ENCODE results near the gene COL23A1.
A peak's percentile ranks its signal among the peaks of the same experiment; 100 is the strongest.

Gene COL23A1

GRCh38 chr5:178221853-178222252, 368.3 kb downstream of the COL23A1 start:
- no peak for DNase-seq (ENCODE audit: low spot score)

DNA sequence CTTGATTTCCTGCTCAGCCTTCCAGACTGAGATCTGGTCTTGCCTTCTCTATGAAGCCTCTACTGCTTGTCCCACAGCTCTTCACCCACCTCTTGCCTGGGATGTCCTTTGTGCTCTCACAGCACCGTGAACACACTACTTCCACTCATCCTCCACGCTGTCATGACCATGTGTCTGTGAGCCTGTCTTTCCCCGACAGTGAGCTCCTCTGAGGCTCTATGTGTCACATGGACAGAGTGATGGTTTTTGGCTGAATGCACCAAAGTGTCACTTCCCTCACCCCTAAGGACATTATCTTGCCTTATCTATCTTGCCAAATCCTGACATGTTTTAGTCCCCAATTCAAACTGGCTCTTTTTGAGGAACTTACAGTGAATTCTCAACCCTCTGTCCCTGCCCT, 368.9 kb downstream of the COL23A1 start:
- DNase-seq (ENCODE audit: low spot score): no peak

DNA sequence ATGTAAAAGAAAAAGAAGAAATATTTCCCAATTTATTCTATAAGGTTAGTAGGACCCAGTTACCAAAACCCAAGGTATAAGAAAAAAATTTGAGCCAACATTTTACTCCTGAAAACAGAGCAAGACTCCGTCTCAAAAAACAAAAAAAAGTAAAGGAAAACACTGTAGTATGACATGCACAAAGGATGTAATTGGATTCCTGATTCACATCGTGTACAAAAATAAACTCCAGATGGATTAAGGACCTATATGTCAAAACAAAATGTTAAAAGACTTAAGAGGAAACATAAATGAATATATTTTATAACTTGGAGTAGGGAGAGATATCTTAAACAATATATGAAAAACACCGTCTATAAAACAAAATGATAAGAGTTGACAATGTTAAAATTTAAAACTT, 371.4 kb downstream of the COL23A1 start:
- no peak for DNase-seq (ENCODE audit: low spot score)

DNA sequence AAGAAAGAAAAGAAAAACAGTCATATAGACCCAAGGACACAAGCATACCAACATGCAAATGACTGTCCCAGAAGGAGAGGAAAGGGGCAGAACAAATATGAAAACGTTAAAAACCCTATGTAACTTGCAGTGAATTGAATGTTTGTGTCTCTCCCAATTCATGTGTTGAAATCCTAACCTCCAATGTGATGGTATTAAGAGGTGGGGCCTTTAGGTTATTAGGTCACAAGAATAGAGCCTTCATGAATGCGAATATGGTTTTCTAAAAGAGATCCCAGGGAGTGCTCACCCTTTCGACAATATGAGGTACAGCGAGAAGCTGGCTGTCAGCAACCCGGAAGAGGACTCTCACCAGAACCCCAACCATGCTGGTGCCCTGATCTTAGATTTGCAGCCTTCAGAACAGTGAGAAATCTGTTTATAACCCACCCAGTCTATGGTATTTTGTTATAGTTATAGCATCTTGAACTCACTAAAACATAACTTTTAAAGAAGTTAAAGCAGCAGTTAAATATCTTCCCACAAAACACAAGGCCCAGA, 371.9 kb downstream of the COL23A1 start:
- no peak for DNase-seq (ENCODE audit: low spot score)

GRCh38 chr5:178216779-178217178, 373.4 kb downstream of the COL23A1 start:
- DNase-seq (ENCODE audit: low spot score): no peak

GRCh38 chr5:178216088-178216534, 374.1 kb downstream of the COL23A1 start:
- DNase-seq (ENCODE audit: low spot score): no peak

DNA sequence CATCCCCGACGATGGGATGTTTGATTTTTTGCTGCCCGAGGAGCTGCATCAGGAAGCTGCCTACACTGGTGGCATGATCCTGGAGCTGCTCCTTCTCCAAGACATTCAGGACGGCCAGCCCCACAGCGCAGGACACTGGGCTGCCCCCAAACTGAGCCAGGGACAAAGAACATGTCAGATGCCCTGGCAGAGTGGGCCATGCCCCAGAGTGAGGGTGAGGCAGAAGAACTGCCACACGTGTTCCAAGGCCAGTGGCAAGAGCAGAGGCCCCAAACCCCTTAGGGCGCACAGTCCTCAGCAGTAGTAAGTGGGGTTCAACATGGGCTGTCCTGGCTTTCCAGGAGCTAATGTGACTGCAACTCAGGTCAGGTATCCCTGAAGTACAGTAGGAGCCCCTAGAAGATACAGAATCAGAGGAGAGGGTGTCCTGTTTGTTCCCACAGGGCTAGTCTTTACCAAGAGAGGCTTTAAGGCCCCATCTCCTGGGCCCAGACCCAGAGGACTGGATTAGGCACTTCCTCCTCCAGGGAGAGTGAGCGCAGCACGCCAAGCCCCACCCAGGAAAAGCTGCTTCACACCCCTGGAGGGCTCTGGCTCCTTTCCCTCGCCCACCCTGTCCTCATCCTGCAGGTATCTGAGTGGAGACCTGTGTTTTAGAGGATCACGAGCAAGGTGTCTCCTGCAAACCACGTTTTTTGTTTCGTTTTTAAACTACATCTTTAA, 374.8 kb downstream of the COL23A1 start:
- no peak for DNase-seq (ENCODE audit: low spot score)

DNA sequence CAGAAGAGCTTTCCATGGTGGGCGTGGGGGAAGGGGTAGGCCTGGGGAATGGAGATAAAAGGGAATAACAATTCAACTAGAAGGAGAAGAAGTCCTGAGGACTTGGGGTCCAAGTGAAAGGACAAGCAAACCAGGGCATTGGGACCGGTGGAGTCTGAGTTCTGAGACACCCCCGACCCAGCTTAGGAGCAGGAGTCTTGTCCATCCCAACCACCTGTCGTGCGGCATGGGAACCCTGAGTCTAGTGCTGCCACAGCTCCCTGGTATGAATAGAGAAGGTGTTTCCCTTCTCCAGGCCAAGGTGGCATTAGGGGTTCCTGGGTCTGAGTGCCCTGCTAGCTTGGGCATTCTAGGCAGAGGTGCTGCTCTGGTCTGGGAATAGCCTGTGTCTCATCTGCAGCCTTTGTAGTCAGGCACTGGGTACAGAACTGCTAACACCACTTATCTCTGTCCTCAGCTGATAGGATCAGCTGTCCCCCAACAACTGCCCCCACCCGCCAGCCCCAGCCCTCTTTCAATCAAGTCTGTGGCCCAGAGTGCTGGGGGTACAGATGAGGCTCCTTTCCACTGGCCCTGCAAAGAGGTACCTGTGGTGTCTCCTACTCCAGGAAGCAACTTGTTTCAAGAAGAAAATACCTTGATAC, 375.9 kb downstream of the COL23A1 start:
- no peak for DNase-seq (ENCODE audit: low spot score)

GRCh38 chr5:178213748-178214151, 376.4 kb downstream of the COL23A1 start:
- peak; percentile 49 for DNase-seq (ENCODE audit: low spot score)

- peak; percentile 41 for DNase-seq (ENCODE audit: low spot score)
Measured at GRCh38 chr5:178213003-178213461, 377.2 kb downstream of the COL23A1 start.

GRCh38 chr5:178212241-178213002, 377.8 kb downstream of the COL23A1 start:
- no peak for DNase-seq (ENCODE audit: low spot score)

DNA sequence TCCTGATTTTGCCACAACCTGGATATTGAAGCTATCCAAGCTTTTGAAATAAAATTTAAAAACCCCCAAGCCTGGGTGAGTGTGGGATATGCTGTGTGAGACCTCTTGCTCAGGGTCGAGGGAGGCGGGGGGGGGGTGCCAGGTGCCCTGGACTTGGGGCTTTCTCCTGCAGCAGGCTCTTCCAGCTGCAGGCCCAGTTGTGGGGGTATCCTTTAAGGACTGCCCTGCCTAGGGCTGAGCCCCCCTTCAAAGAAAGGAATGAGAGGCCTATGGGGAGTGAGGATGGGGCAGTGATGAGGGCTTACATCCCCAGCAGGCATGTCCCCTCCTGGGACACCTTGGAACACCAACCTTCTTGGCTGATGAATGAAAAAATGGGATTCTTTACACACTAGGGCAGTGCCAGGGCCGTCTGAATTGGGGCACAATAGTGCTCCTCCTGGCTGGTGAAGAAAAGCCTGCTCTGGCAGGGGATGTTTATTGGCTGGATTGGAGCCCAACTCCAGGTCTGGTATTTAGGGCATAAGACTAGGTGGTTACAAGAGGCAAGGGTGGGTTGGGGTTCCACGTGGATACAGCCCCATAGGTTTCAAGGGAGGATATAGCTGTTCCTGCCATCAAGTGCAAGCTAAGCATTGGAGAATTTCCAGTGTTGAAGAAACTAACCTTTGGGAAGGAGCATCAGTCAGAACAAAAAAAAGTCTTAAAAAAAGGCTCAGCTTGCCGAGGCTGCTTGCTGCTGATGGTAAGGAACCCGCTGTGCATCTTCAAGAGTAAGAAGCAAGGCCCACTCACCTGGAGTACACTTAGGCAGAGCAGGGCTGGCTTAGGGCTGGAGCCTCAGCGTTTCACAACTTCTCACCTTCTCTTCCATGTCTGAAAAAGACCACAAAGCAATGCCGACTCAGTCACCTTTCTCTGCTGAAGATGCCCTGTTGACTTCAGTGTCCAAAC, 378.8 kb downstream of the COL23A1 start:
- DNase-seq (ENCODE audit: low spot score): no peak

GRCh38 chr5:178210686-178211085, 379.5 kb downstream of the COL23A1 start:
- no peak for DNase-seq (ENCODE audit: low spot score)

DNA sequence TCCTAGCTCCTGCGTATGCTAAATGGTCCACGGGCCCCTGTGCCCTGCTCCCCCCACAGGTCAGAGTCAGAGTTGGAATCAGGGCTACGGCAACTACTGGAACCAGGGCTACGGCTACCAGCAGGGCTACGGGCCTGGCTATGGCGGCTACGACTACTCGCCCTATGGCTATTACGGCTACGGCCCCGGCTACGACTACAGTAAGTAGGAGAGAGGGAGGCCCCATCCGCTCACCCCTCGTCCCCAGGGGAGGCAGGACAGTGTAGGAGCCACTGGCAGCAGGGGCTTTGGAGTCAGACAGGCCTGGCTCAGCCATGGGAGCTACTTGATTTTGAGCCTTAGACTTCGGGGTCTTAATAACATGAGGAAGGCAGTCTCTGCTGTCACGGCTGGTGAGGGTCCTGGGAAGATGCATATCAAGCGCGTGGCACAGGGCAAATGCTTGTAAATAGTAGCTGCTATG, 380.1 kb downstream of the COL23A1 start:
- no peak for DNase-seq (ENCODE audit: low spot score)

GRCh38 chr5:178209334-178210072, 380.7 kb downstream of the COL23A1 start:
- no peak for DNase-seq (ENCODE audit: low spot score)

DNA sequence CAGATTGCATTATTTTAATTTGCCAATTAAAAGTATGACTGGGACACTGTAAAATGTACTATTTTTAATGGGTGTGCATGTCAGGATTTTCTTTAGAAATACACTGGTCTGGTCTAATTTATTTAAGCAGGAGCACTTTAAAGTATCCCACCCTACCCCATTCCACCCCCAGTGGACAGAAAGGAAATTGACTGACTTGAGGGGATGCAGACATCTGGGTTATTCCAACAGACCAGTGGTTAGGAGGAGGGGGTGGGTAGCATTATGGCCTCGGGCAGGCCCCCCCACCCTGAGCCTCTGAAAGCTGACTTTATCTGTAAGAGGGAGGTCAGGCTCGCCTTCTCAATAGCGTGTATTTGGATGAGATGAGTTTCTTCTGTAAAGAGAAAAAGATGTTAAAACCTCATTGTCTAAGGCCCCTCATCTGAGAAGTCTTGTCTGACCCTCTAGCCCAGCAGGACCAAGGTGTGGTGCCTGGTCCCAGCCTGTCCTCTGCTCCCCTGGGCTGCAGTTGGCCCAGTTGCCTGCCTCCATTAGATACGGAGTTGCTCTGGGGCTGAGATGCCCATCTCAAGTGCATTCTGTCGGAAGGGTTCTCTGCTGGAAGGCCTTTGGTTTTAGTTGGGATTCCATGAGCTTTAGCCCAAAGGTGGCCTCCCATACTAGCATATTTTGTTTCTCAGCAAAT, 381.5 kb downstream of the COL23A1 start:
- DNase-seq (ENCODE audit: low spot score): no peak

DNA sequence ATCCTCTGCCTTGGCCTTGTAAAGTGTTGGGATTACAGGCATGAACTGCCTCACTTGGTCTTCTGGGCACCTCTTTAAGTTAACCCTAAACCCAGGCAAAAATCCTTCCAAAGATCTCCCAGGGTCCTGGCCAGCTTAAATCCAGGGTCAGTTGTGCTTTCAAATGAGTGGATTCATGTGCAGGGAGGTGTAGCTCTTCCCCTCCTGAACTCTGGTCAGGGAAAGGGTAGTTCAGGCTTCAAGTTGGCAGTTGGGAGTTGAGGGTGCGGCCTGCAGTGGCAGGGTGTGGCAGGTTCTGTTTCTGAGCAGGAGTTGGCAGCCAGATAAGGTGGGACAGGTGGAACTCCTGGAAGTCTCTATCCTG, 382.3 kb downstream of the COL23A1 start:
- DNase-seq (ENCODE audit: low spot score): no peak

DNA sequence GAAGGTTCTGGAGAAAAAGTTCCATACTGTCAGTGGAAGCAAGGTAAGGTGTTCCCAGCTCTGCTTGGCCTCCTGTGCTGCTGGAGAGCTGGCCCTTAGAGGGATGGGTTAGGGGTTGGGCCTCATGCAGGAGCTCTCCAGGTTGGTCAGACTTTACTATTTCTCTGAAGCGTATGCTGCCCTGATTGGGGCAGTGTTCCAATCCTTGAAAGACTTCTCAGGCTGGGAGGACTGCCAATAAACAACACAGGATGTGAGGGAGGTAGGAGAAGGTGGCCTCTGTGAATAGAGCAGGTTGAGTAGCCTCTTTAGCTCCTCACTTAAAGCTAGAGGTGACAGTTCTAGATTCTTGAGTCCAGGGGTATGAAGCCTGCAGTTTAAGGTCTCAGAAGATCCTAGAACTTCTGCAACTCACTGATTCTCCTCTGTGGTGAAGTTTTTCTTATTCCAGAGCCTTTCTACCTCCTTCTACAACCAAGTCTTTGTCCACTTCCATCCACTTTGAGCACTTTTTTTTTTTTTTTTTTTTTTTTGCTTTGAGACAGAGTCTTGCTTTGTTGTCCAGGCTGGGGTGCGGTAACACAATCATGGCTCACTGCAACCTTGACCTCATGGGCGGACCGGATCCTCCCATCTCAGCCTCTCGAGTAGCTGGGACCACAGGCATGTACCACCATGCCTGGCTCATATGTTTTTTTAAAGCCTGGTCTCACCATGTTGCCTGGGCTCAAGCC, 382.8 kb downstream of the COL23A1 start:
- DNase-seq (ENCODE audit: low spot score): peak; percentile 76

All from kidney tubule cell (primary cell).